Adrenal gland (tissue), 5 donors: ENCODE measurements around the gene DCC.

ENCODE experiments used
- POLR2A ChIP-seq, 2 donors: fragments of 450-650 bp; IDR thresholded peaks; one replicate each; pipeline ENCODE4 v1.6.1; 2017; ENCODE audit warnings: antibody characterized with exemption in 2 of 2, mild to moderate bottlenecking in 2 of 2, moderate library complexity in 1 of 2
- TF ChIP-seq, protein P1 (sequence below), 6 experiments: fragments of 450-650 bp in 4 of 6; fragments of 200-600 bp in 2 of 6; sonication (generic) in 1 of 6; IDR thresholded peaks; 1 replicate in 5 of 6; 2 replicates in 1 of 6; pipeline versions ENCODE4 v1.5.1 to v1.8.0; 2016 to 2021; ENCODE audit warnings: antibody characterized with exemption in 6 of 6, mild to moderate bottlenecking in 2 of 6, moderate library complexity in 1 of 6
- donor health status: DM: no; HTN: no; CAD: no.

GRCh38 chr18:52869349-52869923 is 529.4 kb downstream of the DCC start:
- TF ChIP-seq, protein P1, sequence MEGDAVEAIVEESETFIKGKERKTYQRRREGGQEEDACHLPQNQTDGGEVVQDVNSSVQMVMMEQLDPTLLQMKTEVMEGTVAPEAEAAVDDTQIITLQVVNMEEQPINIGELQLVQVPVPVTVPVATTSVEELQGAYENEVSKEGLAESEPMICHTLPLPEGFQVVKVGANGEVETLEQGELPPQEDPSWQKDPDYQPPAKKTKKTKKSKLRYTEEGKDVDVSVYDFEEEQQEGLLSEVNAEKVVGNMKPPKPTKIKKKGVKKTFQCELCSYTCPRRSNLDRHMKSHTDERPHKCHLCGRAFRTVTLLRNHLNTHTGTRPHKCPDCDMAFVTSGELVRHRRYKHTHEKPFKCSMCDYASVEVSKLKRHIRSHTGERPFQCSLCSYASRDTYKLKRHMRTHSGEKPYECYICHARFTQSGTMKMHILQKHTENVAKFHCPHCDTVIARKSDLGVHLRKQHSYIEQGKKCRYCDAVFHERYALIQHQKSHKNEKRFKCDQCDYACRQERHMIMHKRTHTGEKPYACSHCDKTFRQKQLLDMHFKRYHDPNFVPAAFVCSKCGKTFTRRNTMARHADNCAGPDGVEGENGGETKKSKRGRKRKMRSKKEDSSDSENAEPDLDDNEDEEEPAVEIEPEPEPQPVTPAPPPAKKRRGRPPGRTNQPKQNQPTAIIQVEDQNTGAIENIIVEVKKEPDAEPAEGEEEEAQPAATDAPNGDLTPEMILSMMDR (IDR thresholded peaks at IDR 0.05) = no peak
- TF ChIP-seq POLR2A (IDR thresholded peaks at IDR 0.05) = no peak
